GM18951 (cell line): Measurements from ENCODE around the gene CDH11.

Experiments
- POLR2A ChIP-seq: IDR thresholded peaks from 4 replicates; pipeline ENCODE4 v1.6.1; 2011; ENCODE audit warnings: mild to moderate bottlenecking; ENCODE audit not compliant: insufficient read length, insufficient read depth; ENCODE audit errors: extremely low read depth
- in situ Hi-C: fragments of 300-500 bp; cut with MboI; formaldehyde crosslinking; loops from one replicate; pipeline ENCODE4 v1.12.0; 2022; ENCODE audit warnings: low sequenced_read_pairs, mixed read lengths, inconsistent platforms; ENCODE audit not compliant: unreplicated experiment

Gene CDH11

DNA sequence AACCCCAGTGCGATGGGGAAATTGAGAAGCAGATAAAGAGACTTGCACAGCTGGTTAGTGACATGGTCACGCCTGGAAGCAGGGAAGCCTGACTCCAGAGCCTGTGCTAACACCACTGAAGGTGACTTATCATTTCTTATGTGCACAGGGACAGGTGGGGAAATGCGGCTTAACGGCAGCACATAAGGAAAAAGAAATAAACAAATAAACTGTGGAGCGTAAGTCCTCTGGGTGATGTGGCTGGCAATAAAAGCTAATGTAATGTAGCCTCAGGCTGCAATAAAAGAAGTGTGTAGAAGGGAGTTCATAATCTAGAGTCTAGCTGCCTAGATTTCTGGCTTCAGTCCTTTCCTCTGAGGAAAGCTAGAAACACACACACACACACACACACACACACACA is 10.6 kb downstream of the CDH11 start:
- TF ChIP-seq POLR2A, result no peak
- in situ Hi-C loops, result no loop called here

- no peak for TF ChIP-seq POLR2A
- in situ Hi-C loops, result no loop called here
Measured at GRCh38 chr16:65106757-65107156, 15.1 kb downstream of the CDH11 start.

DNA sequence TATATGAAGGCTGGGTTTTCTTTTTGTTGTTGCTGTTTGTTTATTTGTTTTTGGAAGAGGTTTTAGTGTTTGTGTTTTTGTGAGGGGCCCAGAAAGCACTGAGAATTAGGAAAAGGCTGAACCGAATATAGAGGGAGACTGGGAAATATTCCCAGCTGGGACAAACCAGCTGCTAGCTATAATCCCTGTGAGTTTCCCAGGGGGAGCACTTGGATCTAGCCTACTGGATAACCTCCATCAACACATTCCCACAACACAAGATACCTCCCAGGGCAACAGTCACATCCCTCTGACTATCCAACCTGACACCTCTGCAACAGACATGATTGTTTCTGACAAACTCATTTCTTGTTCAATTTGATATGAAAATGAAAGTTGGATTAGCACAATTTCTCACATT is 16.7 kb downstream of the CDH11 start:
- no peak for TF ChIP-seq POLR2A
- in situ Hi-C loops, result no loop called here

GRCh38 chr16:65104471-65104870 is 17.4 kb downstream of the CDH11 start:
- in situ Hi-C loops, result no loop called here
- TF ChIP-seq POLR2A, result no peak

DNA sequence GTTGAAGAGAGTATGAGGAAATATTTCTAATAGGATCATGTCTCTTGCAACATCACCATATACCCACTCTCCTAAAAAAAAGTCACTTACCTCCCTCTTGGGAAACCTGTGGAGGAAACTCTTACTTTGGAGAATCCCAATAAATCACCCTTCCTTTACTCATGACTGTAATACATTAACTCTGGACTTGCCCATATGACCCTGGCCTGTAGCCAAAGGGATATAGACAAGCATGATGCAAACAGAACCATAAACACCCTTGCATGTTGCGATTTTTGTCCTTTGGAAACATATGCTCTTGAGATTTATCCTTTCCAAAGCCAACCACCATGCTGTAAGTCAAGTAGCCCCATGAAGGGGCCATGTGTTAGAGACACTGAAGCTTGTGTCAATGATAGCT is 19.5 kb downstream of the CDH11 start:
- in situ Hi-C loops, result no loop called here
- TF ChIP-seq POLR2A, result no peak

- no peak for TF ChIP-seq POLR2A
- in situ Hi-C loops, result no loop called here
Measured at GRCh38 chr16:65101009-65101408, 20.9 kb downstream of the CDH11 start.

GRCh38 chr16:65099607-65100006 is 22.3 kb downstream of the CDH11 start:
- no peak for TF ChIP-seq POLR2A
- in situ Hi-C loops, result no loop called here

- in situ Hi-C loops, result no loop called here
- TF ChIP-seq POLR2A, result no peak
Measured at GRCh38 chr16:65098916-65099315, 22.9 kb downstream of the CDH11 start.

DNA sequence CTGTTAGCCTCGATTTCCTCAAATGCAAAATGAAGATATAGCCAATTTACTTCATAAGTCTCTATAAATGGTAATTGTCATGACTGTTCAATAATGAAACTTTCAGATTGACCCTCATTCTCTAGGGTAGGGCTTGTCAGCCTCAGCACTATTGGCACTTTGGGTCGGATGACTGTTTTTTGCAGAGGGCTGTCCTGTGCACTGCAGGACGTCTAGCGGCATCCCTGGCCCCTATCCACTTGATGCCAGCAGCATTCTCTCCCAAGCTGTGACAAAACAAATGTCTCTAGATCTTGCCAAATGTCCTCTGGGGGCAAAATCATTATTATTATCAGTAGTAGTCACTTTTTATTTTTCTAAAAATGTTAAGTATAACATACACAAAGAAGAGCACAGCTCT is 24.6 kb downstream of the CDH11 start:
- in situ Hi-C loops, result no loop called here
- no peak for TF ChIP-seq POLR2A

- TF ChIP-seq POLR2A, result no peak
- in situ Hi-C loops, result no loop called here
Measured at GRCh38 chr16:65095906-65096305, 26.0 kb downstream of the CDH11 start.

DNA sequence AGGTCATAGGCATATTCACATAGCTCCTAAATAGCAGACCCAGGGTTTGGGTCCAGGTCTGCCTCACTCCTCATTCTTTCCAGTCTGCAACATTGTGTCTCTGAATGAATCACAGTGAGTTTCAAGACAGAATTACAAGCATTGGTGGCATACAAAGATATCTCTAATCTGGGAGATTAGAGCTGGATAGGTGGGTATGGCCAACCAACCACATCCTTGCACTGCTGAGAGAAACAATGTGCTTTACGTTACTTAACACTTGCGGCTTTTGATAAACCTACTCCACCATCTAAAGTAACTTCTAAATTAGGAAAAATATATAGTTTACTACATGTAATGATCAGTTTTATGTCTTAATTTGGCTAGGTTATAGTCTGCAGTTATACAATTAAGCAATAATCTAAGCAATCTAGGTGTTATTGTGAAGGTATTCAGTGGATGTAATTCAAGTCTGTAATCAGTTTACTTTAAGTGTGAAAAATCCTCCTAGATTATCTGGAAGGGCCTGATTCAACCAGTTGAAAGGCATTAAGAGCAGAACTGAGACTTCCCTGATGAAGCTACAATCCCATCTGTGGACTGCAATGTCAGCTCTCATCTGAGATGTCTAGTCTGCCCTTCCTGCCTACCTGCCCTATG is 26.7 kb downstream of the CDH11 start:
- no peak for TF ChIP-seq POLR2A
- in situ Hi-C loops, result no loop called here

DNA sequence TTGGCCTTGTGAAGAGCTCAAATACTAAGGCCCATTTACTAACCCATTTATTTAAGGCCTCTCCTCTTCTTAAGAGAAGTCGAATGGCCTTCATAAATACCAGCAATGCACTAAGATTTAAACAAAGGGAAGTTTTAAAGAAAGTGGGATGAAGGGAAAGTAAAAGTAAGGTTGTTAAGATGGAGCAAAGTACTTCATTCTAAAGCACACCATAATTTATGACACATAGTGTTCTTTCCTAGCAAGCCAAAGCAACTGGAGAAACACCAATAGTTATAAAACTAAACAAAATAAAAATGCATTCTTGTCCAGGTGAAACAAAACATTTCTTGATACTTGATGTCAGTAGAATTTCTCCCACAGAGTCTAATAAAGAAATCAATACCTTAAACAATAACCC is 27.9 kb downstream of the CDH11 start:
- no peak for TF ChIP-seq POLR2A
- in situ Hi-C loops, result no loop called here

DNA sequence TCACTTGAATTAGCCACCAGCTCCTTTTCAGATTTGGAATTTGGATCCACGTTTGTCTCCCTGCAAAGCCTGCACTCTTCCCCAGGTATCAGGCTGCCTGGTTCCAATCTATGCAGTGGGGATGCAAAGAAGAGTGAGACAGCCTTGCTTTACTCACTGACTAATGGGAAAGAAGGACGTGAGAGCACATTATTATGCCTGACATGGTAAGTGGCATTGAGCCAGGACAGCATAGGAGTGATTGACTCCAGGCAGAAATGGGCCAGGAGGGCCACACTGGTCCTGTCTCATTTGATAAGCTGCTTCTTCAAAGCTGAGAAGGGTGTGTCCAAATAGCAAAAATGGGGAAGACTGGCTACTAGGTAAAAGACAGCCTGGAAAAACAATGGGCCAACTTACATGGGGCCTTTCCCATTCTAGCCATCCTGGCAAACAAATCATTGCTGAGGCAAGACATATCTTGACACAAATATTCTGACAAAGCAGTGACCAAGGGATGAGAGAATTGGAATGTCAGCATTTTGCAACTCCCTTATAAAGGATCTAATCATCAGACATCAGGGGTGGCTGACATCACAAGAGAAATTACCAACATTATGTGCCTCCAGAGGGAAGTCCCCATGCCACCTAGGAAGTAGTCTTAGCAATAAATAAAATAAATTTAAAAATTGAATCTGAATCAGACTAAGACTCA is 38.6 kb downstream of the CDH11 start:
- TF ChIP-seq POLR2A, result no peak
- in situ Hi-C loops, result no loop called here

- in situ Hi-C loops, result no loop called here
- no peak for TF ChIP-seq POLR2A
Measured at GRCh38 chr16:65079549-65079948, 42.3 kb downstream of the CDH11 start.
